ENCODE results near the gene STUM.

GRCh38 chr1:226576601-226577000, 28.0 kb downstream of the STUM start:
- TF ChIP-seq SIN3A (IDR thresholded peaks at IDR 0.05; ENCODE audit: borderline replicate concordance, insufficient read depth, low read depth, low read length) (no peak), CTCF (IDR thresholded peaks at IDR 0.05) (no peak), REST (IDR thresholded peaks at IDR 0.05; ENCODE audit: insufficient read depth in 1 of 2, low read depth in 2 of 2, low read length in 1 of 2) (no peak)

Measured in Panc1 (cell line).